GM19397 (cell line): ENCODE data around the gene THSD4.
"Not testable (repeated sequence)": the region's sequence is repeated elsewhere in the genome, so short reads cannot be mapped to it uniquely, and the experiment has no call there.

Experiments used
- ATAC-seq: cut with Tn5 transposase; IDR thresholded peaks from one replicate; pipeline ENCODE4 v1.9.1; 2021; ENCODE audit warnings: mild to moderate bottlenecking, moderate library complexity; ENCODE audit not compliant: unreplicated experiment

THSD4 gene

GRCh38 chr15:71319424-71319823, 204.2 kb downstream of the THSD4 start:
- not testable (repeated sequence) for ATAC-seq

- no peak for ATAC-seq
Observed at GRCh38 chr15:71319935-71320334, 204.7 kb downstream of the THSD4 start.

- no peak for ATAC-seq
Observed at GRCh38 chr15:71323082-71323481, 207.8 kb downstream of the THSD4 start.

- ATAC-seq: no peak
Observed at GRCh38 chr15:71323584-71323983, 208.3 kb downstream of the THSD4 start.

- ATAC-seq: no peak
Observed at GRCh38 chr15:71325481-71325880, 210.2 kb downstream of the THSD4 start.

GRCh38 chr15:71328453-71328852, 213.2 kb downstream of the THSD4 start:
- ATAC-seq: no peak

GRCh38 chr15:71329041-71329440, 213.8 kb downstream of the THSD4 start:
- ATAC-seq: no peak

GRCh38 chr15:71329497-71330260, 214.4 kb downstream of the THSD4 start:
- no peak for ATAC-seq

GRCh38 chr15:71330638-71331162, 215.4 kb downstream of the THSD4 start:
- no peak for ATAC-seq

GRCh38 chr15:71331173-71331572, 215.9 kb downstream of the THSD4 start:
- ATAC-seq: no peak

GRCh38 chr15:71332431-71333004, 217.2 kb downstream of the THSD4 start:
- no peak for ATAC-seq

- no peak for ATAC-seq
Observed at GRCh38 chr15:71333136-71333700, 217.9 kb downstream of the THSD4 start.

GRCh38 chr15:71333839-71334238, 218.6 kb downstream of the THSD4 start:
- no peak for ATAC-seq

GRCh38 chr15:71334434-71334833, 219.2 kb downstream of the THSD4 start:
- no peak for ATAC-seq

- ATAC-seq: no peak
Observed at GRCh38 chr15:71334873-71335272, 219.6 kb downstream of the THSD4 start.

- no peak for ATAC-seq
Observed at GRCh38 chr15:71335591-71335990, 220.3 kb downstream of the THSD4 start.

- ATAC-seq: no peak
Observed at GRCh38 chr15:71336671-71337070, 221.4 kb downstream of the THSD4 start.

GRCh38 chr15:71337197-71337845, 222.1 kb downstream of the THSD4 start:
- no peak for ATAC-seq

GRCh38 chr15:71338265-71338664, 223.0 kb downstream of the THSD4 start:
- ATAC-seq: no peak

GRCh38 chr15:71338827-71339542, 223.7 kb downstream of the THSD4 start:
- no peak for ATAC-seq
